ENCODE measurements around the gene LAIR1.

Gene LAIR1

GRCh38 chr19:54316746-54317107 lies 48.0 kb downstream of the LAIR1 start (continued):
- TF ChIP-seq, protein P1, sequence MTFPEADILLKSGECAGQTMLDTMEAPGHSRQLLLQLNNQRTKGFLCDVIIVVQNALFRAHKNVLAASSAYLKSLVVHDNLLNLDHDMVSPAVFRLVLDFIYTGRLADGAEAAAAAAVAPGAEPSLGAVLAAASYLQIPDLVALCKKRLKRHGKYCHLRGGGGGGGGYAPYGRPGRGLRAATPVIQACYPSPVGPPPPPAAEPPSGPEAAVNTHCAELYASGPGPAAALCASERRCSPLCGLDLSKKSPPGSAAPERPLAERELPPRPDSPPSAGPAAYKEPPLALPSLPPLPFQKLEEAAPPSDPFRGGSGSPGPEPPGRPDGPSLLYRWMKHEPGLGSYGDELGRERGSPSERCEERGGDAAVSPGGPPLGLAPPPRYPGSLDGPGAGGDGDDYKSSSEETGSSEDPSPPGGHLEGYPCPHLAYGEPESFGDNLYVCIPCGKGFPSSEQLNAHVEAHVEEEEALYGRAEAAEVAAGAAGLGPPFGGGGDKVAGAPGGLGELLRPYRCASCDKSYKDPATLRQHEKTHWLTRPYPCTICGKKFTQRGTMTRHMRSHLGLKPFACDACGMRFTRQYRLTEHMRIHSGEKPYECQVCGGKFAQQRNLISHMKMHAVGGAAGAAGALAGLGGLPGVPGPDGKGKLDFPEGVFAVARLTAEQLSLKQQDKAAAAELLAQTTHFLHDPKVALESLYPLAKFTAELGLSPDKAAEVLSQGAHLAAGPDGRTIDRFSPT (tag by site-specific recombination; IDR thresholded peaks at IDR 0.05): no peak
- TF ChIP-seq EGR2 (tag by site-specific recombination; IDR thresholded peaks at IDR 0.05; ENCODE audit: low read depth): no peak
- no peak for TF ChIP-seq ZSCAN30 (tag by site-specific recombination; IDR thresholded peaks at IDR 0.05)
- no peak for TF ChIP-seq ZNF501 (tag by site-specific recombination; IDR thresholded peaks at IDR 0.05)
- TF ChIP-seq, protein P2, sequence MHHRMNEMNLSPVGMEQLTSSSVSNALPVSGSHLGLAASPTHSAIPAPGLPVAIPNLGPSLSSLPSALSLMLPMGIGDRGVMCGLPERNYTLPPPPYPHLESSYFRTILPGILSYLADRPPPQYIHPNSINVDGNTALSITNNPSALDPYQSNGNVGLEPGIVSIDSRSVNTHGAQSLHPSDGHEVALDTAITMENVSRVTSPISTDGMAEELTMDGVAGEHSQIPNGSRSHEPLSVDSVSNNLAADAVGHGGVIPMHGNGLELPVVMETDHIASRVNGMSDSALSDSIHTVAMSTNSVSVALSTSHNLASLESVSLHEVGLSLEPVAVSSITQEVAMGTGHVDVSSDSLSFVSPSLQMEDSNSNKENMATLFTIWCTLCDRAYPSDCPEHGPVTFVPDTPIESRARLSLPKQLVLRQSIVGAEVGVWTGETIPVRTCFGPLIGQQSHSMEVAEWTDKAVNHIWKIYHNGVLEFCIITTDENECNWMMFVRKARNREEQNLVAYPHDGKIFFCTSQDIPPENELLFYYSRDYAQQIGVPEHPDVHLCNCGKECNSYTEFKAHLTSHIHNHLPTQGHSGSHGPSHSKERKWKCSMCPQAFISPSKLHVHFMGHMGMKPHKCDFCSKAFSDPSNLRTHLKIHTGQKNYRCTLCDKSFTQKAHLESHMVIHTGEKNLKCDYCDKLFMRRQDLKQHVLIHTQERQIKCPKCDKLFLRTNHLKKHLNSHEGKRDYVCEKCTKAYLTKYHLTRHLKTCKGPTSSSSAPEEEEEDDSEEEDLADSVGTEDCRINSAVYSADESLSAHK (tag by site-specific recombination; IDR thresholded peaks at IDR 0.05): no peak

DNA sequence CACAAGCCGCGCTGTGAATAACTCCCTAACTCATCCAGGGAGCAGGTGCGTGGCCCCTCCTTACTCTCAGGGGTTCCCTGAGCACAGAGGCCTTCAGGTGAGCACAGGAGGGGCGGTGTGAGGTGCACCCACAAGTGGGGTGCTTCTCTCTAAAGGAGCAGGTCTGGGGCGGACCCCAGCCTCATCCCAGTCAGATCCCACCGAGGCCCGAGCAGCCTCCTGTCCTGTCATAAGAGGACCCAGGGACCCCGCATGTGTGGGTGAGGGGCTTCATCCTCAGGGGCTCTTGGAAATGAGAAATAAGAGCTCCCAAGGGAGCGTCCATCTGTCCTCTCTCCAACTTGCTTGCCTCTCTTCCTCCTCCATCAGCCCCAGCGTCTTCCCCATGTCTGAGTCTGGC lies 48.8 kb downstream of the LAIR1 start:
- no peaks in the 10 kb centered on the region for H3K9me3 ChIP-seq (ENCODE audit: control insufficient read depth, insufficient read depth, low read depth, low read length)
- TF ChIP-seq, protein P1 (tag by site-specific recombination; IDR thresholded peaks at IDR 0.05): no peak
- no peak for TF ChIP-seq ZNF350 (tag by site-specific recombination; IDR thresholded peaks at IDR 0.05)
- POLR2A ChIA-PET: interaction anchor here (1.1 kb wide), 1 partner anchor 115 kb away, joined by 3 read pairs; no protein-coding TSS in a partner anchor
- CTCF ChIA-PET: interaction anchor here (0.5 to 2.3 kb wide), 2 partner anchors 8 to 143 kb away, joined by 4 to 10 read pairs; partner anchors contain the start of gene TMC4
- H3K4me1 ChIP-seq (ENCODE audit: control insufficient read depth, insufficient read depth, low read length): no peaks in the 10 kb centered on the region
- H3K27ac ChIP-seq (ENCODE audit: extremely low read depth, low read depth, low read length): no peak overlapping the region
- no peaks in the 10 kb centered on the region for H3K36me3 ChIP-seq (ENCODE audit: control insufficient read depth in 2 of 2, insufficient read depth in 1 of 2, low read length in 2 of 2)
- no peak overlapping the region for H3K4me3 ChIP-seq (ENCODE audit: low read depth, low read length)

DNA sequence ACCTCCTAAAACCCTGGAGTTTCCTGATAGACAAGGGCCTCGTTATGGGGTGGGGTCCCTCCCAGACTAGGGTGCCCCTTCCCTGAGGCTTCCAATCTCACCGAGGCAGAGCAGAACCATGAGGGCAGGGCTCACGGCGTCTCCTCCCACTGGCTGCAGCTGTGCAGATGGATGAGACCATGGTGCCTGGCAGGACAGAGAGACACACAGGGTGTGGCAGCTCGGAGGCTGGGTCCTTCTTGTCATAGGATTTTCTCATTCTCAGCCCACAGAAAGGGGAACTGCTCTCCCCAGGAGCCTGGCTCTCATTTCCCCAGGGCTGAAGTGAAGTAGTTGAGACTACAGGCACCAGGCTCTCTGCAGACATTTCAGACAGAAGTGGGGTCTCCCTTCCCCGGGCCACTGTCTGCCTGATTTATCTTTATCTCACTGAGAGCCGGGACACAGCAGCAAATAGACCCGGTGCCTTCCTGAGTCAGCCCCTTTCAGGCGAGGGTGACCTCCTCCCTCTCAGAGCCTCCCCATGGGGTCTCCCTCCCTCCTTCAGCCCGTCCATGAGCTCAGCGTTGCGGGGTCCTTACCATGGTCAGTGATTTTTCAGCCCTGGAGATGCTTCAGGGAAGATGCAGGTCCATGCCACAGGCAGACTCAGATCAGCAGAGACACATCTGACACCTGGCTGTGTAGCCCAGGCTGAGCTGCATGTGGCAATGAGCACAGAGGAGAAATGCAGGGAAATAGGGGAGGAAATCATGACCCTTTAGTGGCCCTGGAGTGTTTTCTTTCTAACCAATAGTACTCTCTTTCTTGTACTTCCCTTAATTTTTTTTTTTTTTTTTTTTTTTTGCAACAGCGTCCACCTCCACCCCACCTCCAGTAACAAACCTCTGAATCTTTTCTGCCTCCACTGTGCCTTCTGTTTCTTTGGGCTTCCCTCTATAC lies 52.0 kb downstream of the LAIR1 start, which contains the start of gene LILRA5:
TSS of gene LILRA5 (minus strand) at position 731 of the 942 bp plus-strand sequence. CDS start at position 584, 147 bp downstream.
- no peaks in the 10 kb centered on the region for H3K36me3 ChIP-seq (ENCODE audit: control insufficient read depth in 2 of 2, insufficient read depth in 1 of 2, low read length in 2 of 2)
- H3K27ac ChIP-seq (ENCODE audit: extremely low read depth, low read depth, low read length): no peak within 1 kb of the TSS
- no peaks in the 10 kb centered on the region for H3K9me3 ChIP-seq (ENCODE audit: control insufficient read depth, insufficient read depth, low read depth, low read length)
- ChIA-PET POLR2A (no interaction called here), CTCF (no interaction called here)
- H3K4me3 ChIP-seq (ENCODE audit: low read depth, low read length): no peak within 1 kb of the TSS
- TF ChIP-seq ZNF221 (tag by site-specific recombination; IDR thresholded peaks at IDR 0.05; ENCODE audit: borderline replicate concordance) (no peak), PRDM2 (tag by site-specific recombination; IDR thresholded peaks at IDR 0.05; ENCODE audit: borderline replicate concordance) (no peak), ZNF530 (tag by site-specific recombination; IDR thresholded peaks at IDR 0.05; ENCODE audit: low read depth) (no peak), ZBTB21 (tag by site-specific recombination; IDR thresholded peaks at IDR 0.05) (no peak), ZNF544 (tag by site-specific recombination; IDR thresholded peaks at IDR 0.05) (no peak), ZNF76 (tag by site-specific recombination; IDR thresholded peaks at IDR 0.05; ENCODE audit: borderline replicate concordance, low read depth) (no peak), ZNF664 (tag by site-specific recombination; IDR thresholded peaks at IDR 0.05) (no peak), ZNF768 (tag by site-specific recombination; IDR thresholded peaks at IDR 0.05) (no peak), ZNF501 (tag by site-specific recombination; IDR thresholded peaks at IDR 0.05) (no peak), ZBTB20 (tag by site-specific recombination; IDR thresholded peaks at IDR 0.05) (no peak), ZNF416 (tag by site-specific recombination; IDR thresholded peaks at IDR 0.05) (no peak)
- H3K4me1 ChIP-seq (ENCODE audit: control insufficient read depth, insufficient read depth, low read length): no peaks in the 10 kb centered on the region
